Measurements from ENCODE around the gene MOCS1. TPM values are rescaled to one million over a fixed set of nuclear protein-coding genes. Genes with fewer than 3 reads are reported as not detected.

MOCS1 gene
- total and polyA plus RNA-seq, 2 experiments from 2014 or later = 17.2 to 28.1 TPM

- TF ChIP-seq NANOG (IDR thresholded peaks at IDR 0.05; ENCODE audit: borderline replicate concordance) (no peak), CTCF (conservative IDR thresholded peaks at IDR 0.05; ENCODE audit: low read depth in 2 of 2) (no peak), STAT1 (IDR thresholded peaks at IDR 0.05; ENCODE audit: unreplicated experiment) (no peak), POLR2AphosphoS5 (IDR thresholded peaks at IDR 0.05; ENCODE audit: low read depth) (no peak), ZNF114 (CRISPR knock-in tag; IDR thresholded peaks at IDR 0.05) (no peak), REST (IDR thresholded peaks at IDR 0.05; ENCODE audit: unreplicated experiment) (no peak), CREB1 (CRISPR knock-in tag; IDR thresholded peaks at IDR 0.05; ENCODE audit: low read depth) (no peak), ZNF331 (CRISPR knock-in tag; IDR thresholded peaks at IDR 0.05; ENCODE audit: low read depth) (no peak), EZH2 (IDR thresholded peaks at IDR 0.05; ENCODE audit: low read depth, unreplicated experiment) (no peak), JUNB (IDR thresholded peaks at IDR 0.05; ENCODE audit: unreplicated experiment) (no peak)
- TF ChIP-seq, protein P1, sequence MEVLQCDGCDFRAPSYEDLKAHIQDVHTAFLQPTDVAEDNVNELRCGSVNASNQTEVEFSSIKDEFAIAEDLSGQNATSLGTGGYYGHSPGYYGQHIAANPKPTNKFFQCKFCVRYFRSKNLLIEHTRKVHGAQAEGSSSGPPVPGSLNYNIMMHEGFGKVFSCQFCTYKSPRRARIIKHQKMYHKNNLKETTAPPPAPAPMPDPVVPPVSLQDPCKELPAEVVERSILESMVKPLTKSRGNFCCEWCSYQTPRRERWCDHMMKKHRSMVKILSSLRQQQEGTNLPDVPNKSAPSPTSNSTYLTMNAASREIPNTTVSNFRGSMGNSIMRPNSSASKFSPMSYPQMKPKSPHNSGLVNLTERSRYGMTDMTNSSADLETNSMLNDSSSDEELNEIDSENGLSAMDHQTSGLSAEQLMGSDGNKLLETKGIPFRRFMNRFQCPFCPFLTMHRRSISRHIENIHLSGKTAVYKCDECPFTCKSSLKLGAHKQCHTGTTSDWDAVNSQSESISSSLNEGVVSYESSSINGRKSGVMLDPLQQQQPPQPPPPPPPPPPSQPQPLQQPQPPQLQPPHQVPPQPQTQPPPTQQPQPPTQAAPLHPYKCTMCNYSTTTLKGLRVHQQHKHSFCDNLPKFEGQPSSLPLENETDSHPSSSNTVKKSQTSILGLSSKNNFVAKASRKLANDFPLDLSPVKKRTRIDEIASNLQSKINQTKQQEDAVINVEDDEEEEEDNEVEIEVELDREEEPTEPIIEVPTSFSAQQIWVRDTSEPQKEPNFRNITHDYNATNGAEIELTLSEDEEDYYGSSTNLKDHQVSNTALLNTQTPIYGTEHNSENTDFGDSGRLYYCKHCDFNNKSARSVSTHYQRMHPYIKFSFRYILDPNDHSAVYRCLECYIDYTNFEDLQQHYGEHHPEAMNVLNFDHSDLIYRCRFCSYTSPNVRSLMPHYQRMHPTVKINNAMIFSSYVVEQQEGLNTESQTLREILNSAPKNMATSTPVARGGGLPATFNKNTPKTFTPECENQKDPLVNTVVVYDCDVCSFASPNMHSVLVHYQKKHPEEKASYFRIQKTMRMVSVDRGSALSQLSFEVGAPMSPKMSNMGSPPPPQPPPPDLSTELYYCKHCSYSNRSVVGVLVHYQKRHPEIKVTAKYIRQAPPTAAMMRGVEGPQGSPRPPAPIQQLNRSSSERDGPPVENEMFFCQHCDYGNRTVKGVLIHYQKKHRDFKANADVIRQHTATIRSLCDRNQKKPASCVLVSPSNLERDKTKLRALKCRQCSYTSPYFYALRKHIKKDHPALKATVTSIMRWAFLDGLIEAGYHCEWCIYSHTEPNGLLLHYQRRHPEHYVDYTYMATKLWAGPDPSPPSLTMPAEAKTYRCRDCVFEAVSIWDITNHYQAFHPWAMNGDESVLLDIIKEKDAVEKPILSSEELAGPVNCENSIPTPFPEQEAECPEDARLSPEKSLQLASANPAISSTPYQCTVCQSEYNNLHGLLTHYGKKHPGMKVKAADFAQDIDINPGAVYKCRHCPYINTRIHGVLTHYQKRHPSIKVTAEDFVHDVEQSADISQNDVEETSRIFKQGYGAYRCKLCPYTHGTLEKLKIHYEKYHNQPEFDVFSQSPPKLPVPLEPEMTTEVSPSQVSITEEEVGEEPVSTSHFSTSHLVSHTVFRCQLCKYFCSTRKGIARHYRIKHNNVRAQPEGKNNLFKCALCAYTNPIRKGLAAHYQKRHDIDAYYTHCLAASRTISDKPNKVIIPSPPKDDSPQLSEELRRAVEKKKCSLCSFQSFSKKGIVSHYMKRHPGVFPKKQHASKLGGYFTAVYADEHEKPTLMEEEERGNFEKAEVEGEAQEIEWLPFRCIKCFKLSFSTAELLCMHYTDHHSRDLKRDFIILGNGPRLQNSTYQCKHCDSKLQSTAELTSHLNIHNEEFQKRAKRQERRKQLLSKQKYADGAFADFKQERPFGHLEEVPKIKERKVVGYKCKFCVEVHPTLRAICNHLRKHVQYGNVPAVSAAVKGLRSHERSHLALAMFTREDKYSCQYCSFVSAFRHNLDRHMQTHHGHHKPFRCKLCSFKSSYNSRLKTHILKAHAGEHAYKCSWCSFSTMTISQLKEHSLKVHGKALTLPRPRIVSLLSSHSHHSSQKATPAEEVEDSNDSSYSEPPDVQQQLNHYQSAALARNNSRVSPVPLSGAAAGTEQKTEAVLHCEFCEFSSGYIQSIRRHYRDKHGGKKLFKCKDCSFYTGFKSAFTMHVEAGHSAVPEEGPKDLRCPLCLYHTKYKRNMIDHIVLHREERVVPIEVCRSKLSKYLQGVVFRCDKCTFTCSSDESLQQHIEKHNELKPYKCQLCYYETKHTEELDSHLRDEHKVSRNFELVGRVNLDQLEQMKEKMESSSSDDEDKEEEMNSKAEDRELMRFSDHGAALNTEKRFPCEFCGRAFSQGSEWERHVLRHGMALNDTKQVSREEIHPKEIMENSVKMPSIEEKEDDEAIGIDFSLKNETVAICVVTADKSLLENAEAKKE (CRISPR knock-in tag; IDR thresholded peaks at IDR 0.05) = no peak
- TF ChIP-seq, protein P2, sequence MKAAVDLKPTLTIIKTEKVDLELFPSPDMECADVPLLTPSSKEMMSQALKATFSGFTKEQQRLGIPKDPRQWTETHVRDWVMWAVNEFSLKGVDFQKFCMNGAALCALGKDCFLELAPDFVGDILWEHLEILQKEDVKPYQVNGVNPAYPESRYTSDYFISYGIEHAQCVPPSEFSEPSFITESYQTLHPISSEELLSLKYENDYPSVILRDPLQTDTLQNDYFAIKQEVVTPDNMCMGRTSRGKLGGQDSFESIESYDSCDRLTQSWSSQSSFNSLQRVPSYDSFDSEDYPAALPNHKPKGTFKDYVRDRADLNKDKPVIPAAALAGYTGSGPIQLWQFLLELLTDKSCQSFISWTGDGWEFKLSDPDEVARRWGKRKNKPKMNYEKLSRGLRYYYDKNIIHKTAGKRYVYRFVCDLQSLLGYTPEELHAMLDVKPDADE (IDR thresholded peaks at IDR 0.05) = no peak
These were observed 10.0 kb downstream of the MOCS1 start for GRCh38 chr6:39924283-39924682.

More at GRCh38 chr6:39924283-39924682, 10.0 kb downstream of the MOCS1 start:
- H3K27me3 Mint-ChIP-seq (ENCODE audit: insufficient read depth, low read depth, poor library complexity) = peaks cover 27% of the 10 kb centered on the region
- H3K36me3 ChIP-seq (ENCODE audit: insufficient read depth) = peaks cover 6% of the 10 kb centered on the region; the same call in 1 of the 2 replicates
- H3K4me3 Mint-ChIP-seq = no peak overlapping the region
- no peak overlapping the region for H3K4me2 ChIP-seq
- H3K27ac ChIP-seq (ENCODE audit: low read depth) = no peak overlapping the region
- H3K9me2 ChIP-seq (ENCODE audit: insufficient read depth) = 0 out of 2 replicates have a peak, but pooled peaks cover 1% of the 10 kb centered on the region
- peaks cover 67% of the 10 kb centered on the region for H3K36me3 Mint-ChIP-seq (ENCODE audit: low read depth)
- DNase-seq (ENCODE audit: low spot score) = no peak
- peaks cover 2% of the 10 kb centered on the region; the same call in 2 of the 3 replicates for H3K4me1 Mint-ChIP-seq
- peaks cover 22% of the 10 kb centered on the region for H3K9me3 Mint-ChIP-seq
- no peaks in the 10 kb centered on the region for H3F3A ChIP-seq (replicated peaks; ENCODE audit: low read depth)
- H2AFZ ChIP-seq = no peak overlapping the region
- H3K27ac Mint-ChIP-seq = no peak overlapping the region
- no peak for ATAC-seq
- no peaks in the 10 kb centered on the region for H3K27me3 ChIP-seq (ENCODE audit: insufficient read depth)
- H3K79me2 ChIP-seq (replicated peaks; ENCODE audit: insufficient read depth) = no peaks in the 10 kb centered on the region; the same call in 1 of the 2 replicates
- no peak overlapping the region for H3K4me3 ChIP-seq
- H3K4me1 ChIP-seq (ENCODE audit: insufficient read depth) = no peaks in the 10 kb centered on the region
- H4K20me1 ChIP-seq (replicated peaks; ENCODE audit: insufficient read depth) = no peaks in the 10 kb centered on the region
